ENCODE measurements around the gene INO80B.
A peak's percentile ranks its signal among the peaks of the same experiment; 100 is the strongest.

Gene INO80B

GRCh38 chr2:74503506-74504475, 48.9 kb downstream of the INO80B start:
- intact Hi-C loops (cut with DNase I; ENCODE audit: low total_unique reads) = no loop called here
- H3K4me3 ChIP-seq = peak overlapping the region; percentile 43 to 61
- no peak for DNase-seq
- H3K27ac ChIP-seq = peak overlapping the region; percentile 24 to 43
- TF ChIP-seq, protein P1, sequence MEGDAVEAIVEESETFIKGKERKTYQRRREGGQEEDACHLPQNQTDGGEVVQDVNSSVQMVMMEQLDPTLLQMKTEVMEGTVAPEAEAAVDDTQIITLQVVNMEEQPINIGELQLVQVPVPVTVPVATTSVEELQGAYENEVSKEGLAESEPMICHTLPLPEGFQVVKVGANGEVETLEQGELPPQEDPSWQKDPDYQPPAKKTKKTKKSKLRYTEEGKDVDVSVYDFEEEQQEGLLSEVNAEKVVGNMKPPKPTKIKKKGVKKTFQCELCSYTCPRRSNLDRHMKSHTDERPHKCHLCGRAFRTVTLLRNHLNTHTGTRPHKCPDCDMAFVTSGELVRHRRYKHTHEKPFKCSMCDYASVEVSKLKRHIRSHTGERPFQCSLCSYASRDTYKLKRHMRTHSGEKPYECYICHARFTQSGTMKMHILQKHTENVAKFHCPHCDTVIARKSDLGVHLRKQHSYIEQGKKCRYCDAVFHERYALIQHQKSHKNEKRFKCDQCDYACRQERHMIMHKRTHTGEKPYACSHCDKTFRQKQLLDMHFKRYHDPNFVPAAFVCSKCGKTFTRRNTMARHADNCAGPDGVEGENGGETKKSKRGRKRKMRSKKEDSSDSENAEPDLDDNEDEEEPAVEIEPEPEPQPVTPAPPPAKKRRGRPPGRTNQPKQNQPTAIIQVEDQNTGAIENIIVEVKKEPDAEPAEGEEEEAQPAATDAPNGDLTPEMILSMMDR (IDR thresholded peaks at IDR 0.05) = no peak
- H3K36me3 ChIP-seq = peaks cover 13 to 24% (median 13%) of the 10 kb centered on the region in 3 donors
- H3K4me1 ChIP-seq = peaks cover 0 to 55% (median 41%) of the 10 kb centered on the region in 4 donors
- H3K9me3 ChIP-seq = no peaks in the 10 kb centered on the region
- H3K27me3 ChIP-seq = peaks cover 0 to 52% of the 10 kb centered on the region in 2 donors

DNA sequence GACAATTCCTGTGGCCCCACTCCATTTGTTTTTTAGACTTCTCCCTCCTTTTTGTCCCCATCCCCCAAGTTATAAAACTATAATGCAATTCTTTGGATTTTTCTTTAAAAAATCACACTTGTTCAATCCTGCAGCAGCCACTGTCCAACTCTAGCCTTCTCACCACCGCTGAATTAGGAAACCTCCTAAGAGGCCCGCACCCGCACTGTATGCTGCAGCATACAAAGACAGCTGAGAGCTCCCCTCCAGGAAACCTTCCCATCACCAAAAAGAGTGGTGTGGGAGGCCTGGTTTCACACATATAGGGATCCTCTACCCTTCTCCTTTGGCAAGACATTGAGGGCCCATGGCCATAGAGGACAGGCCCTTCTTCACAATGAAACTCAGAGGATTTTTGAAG, 49.7 kb downstream of the INO80B start:
- Histone ChIP-seq H3K27ac (no peak overlapping the region), H3K27me3 (peaks cover 0 to 44% of the 10 kb centered on the region in 2 donors), H3K36me3 (peaks cover 13 to 24% (median 13%) of the 10 kb centered on the region in 3 donors), H3K4me1 (peaks cover 0 to 47% (median 33%) of the 10 kb centered on the region in 4 donors), H3K4me3 (no peak overlapping the region), H3K9me3 (no peaks in the 10 kb centered on the region)
- intact Hi-C loops (cut with DNase I; ENCODE audit: low total_unique reads) = no loop called here
- TF ChIP-seq, protein P1 (IDR thresholded peaks at IDR 0.05) = no peak
- DNase-seq = no peak

GRCh38 chr2:74505448-74506246, 50.8 kb downstream of the INO80B start:
- H3K27ac ChIP-seq = no peak overlapping the region

GRCh38 chr2:74507145-74507925, 52.4 kb downstream of the INO80B start, which contains the start of gene PCGF1:
Gene PCGF1, minus strand, starts transcription at chr2:74507695. Its CDS starts 27 bp downstream, at chr2:74507668.
- TF ChIP-seq, protein P1 (IDR thresholded peaks at IDR 0.05) = peak in 1 of 2 experiments; percentile 10
- H3K27me3 ChIP-seq = peaks cover 0 to 43% of the 10 kb centered on the region in 2 donors
- peak within 1 kb of the TSS; percentile 66 to 80 for H3K4me3 ChIP-seq
- peak within 1 kb of the TSS; percentile 94 to 97 for H3K27ac ChIP-seq
- DNase-seq = peak; percentile 99 to 100
- peaks cover 13 to 24% (median 13%) of the 10 kb centered on the region in 3 donors for H3K36me3 ChIP-seq
- intact Hi-C loops (cut with DNase I; ENCODE audit: low total_unique reads) = no loop called here
- H3K4me1 ChIP-seq = peaks cover 0 to 44% (median 30%) of the 10 kb centered on the region in 4 donors
- H3K9me3 ChIP-seq = no peaks in the 10 kb centered on the region

More at GRCh38 chr2:74505448-74506246, 50.8 kb downstream of the INO80B start:
- TF ChIP-seq, protein P1 (IDR thresholded peaks at IDR 0.05) = no peak
- Histone ChIP-seq H3K36me3 (peaks cover 13 to 24% (median 13%) of the 10 kb centered on the region in 3 donors), H3K27me3 (peaks cover 0 to 43% of the 10 kb centered on the region in 2 donors), H3K4me3 (no peak overlapping the region), H3K9me3 (no peaks in the 10 kb centered on the region), H3K4me1 (peaks cover 0 to 45% (median 30%) of the 10 kb centered on the region in 4 donors)
- DNase-seq = no peak
- intact Hi-C loops (cut with DNase I; ENCODE audit: low total_unique reads) = no loop called here

Data from tibial artery (tissue), 4 donors.